T1000 (cell line): ENCODE measurements around the gene CFAP221.

Experiments
- DNase-seq: peaks from one replicate; lab custom pipeline; 2025; ENCODE audit warnings: mixed read lengths; lab: John Stamatoyannopoulos, UW

CFAP221 gene

DNA sequence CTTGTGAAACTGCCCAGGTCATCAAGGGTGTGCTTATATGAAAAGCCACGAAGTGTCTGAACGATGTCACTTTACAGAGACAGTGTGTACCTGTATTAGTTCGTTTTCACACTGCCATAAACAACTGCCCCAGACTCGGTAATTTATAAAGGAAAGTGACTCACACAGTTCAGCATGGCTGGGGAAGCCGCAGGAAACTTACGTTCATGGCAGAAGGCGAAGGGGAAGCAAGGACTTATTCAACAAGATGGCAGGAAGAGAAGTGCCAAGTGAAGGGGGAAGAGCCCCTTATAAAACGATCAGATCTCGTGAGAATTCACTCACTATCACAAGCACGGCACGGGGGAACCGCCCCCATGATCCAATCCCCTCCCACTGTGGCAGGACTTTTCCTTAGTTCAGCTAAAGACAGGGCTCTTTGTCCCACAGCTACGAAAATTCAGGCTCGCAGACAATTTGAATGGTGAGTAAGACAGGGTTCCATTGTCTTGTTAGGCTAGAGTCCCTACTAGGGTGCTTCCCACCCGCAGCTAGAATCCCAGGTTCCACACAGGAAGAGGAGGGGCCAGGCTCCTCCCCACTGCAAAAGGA is 154.9 kb downstream of the CFAP221 start:
- DNase-seq: no peak

DNA sequence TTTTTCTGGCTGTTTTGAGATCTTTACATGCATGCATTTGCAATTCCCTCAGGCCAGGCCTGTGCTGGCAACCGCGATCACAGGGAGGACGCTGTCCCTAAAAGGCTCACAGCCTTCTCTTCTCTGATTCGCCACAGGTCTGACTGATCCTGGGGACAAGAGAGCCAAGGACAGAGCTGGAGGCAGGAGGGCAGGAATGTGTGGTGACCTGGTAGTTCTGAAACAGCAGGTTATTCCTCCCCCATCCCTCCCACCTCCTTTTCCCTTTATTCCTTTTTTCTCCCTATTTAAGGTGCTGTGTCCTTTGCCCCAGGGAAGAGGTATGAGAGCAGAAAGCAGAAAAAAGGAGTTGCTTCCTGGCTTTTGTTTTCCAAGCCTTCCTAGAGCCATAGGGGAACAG is 156.6 kb downstream of the CFAP221 start:
- no peak for DNase-seq

DNA sequence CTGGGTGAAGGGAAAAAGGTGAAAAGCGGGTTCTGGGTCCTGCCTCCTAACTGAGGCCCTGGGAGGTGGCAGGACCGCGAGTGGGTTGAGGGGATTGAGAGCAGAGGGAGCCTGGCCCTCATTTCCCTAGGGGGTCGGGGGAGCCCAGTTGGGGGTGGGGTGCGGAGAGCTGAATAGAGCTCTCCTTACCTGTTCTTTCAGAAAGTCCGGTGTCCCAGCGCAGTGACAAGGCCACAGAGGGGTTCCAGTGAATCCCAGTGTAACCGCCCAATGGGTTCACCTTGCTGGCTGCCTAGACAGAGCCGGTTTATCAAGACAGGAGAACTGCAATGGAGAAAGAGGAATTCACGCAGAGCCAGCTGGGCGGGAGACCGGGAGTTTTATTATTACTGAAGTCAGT is 157.1 kb downstream of the CFAP221 start:
- DNase-seq: no peak

DNA sequence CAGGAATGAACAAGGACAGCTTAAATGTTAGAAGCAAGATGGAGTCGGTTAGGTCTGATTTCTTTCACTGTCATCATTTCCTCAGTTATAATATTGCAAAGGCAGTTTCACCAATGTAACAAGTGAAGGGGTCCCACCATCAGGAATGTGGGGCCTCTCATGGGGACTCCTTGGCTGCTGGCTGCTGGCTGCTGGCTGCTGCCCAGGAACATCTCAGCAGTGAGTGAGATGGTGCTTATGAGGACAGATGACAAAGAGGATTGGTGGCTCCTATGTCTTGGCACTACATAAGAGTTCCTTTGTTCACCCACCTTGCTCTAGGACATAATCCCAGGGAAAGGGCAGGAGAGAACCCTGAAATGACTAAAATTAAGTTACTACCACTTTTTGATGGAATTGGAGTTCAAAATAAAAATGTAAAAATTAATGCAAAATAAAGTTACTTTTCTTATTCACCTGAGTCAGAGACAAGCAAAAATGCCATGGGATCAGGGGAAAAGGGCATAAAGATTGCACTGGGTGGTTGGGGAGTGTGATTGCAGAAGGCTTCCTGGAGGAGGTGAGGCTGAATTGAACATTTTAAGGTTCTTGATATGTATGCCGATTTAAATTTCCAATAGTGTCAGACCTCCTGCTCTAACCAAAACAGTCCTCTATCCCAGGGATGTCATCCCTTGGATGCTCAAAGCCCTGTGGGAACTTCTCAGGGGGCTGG is 158.1 kb downstream of the CFAP221 start:
- DNase-seq: no peak

DNA sequence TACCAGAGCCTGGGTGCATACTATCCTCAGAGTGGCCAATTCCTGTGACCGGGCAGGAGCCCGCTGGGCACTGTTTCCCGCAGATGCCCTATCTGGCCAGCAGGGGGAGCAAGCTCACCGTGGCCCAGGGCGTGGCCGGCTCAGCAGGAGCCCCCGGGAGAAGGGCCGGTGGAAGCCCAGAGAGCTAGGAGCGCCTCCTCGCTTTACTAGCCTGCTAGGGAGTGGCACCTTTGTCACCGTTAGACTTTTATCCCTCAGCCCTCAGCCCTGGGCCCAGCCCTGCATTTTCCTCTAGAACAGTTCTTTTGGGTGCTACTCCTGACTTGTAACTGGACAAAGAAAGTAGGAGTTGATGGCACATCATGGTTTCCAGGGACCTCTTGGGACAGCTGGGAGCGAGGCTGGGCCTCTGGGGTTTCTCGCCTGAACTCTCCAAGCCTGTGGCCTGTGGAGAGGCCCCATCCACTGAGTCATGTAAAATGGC is 158.7 kb downstream of the CFAP221 start:
- peak; percentile 51 for DNase-seq

DNA sequence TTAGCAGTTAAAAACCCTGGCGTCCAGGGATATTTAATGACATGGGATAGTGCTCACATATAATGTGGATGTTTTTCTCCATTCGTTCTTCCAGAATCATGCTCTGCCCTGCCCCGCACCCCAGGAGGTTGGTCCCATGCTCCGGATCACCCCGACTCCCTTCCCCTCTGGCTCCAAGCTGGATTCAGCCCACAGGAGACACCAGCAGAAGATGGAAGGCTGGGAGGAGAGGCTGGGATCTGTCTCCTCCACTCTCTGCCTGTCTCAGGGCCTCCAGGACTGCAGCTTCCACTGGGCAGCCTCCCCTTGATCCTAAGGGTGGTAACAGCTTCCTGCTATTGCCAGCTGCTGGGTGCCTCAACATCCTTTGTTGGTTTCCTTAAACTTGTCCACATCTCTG is 159.3 kb downstream of the CFAP221 start:
- no peak for DNase-seq

DNA sequence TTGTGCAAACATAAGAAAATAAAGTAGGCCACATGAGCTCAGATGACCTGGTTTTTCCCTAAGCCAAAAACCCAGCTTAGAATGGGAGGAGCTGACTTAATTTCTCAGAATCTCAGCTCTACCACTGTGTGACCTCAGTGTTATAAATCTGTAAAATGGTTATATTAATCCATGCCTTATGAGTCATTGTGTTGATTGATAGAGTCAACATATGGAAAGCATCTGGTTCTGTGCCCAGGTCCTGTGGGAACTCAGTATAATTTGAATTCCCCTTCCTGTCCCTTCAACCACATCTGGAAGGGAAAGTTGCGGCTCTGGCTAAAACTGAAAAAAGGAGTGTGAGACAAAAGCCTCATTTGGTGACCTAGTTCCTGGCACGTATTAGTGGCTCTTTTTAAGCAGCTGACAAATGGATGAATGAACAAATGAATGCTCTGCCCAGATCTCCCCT is 160.4 kb downstream of the CFAP221 start:
- no peak for DNase-seq

DNA sequence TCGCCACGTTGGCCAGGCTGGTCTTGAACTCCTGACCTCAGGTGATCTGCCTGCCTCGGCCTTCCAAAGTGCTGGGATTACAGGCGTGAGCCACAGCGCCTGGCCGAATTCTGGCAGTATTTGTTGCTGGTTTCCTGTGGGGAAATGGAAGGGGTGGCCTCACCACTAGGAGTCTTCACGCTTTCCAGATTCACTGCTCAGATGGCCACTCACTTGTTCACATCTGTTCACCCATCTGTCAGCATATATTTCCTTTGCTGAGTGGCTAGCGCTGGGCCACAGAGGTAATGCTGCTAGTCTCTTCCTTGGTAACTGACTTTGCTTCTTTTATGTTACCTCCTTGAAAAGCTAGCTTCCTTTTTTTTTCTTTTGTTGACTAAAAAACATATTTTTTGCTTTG is 162.0 kb downstream of the CFAP221 start:
- no peak for DNase-seq
